Ectodermal cell (in vitro differentiated cells): Measurements from ENCODE around the gene RNF130.
"Not testable (repeated sequence)": the region's sequence is repeated elsewhere in the genome, so short reads cannot be mapped to it uniquely, and the experiment has no call there.

ENCODE experiments used
- H3K27ac ChIP-seq: 2 replicates; pipeline ENCODE4 v1.7.0; 2013; ENCODE audit warnings: mild to moderate bottlenecking, low read depth, low read length; ENCODE audit not compliant: insufficient read depth, poor library complexity, severe bottlenecking
- H3K27me3 ChIP-seq: 2 replicates; pipeline ENCODE4 v1.7.0; 2013; ENCODE audit warnings: mild to moderate bottlenecking, low read length; ENCODE audit not compliant: insufficient read depth, control insufficient read depth, poor library complexity, severe bottlenecking
- H3K36me3 ChIP-seq: one replicate; pipeline ENCODE4 v1.7.0; 2013; ENCODE audit warnings: low read length; ENCODE audit not compliant: control insufficient read depth, insufficient read depth
- H3K4me1 ChIP-seq: one replicate; pipeline ENCODE4 v1.7.0; 2013; ENCODE audit warnings: low read length; ENCODE audit not compliant: control insufficient read depth, insufficient read depth
- H3K4me3 ChIP-seq: 2 replicates; pipeline ENCODE4 v1.7.0; 2013; ENCODE audit warnings: low read depth, low read length, control low read depth; ENCODE audit not compliant: insufficient read depth
- H3K9me3 ChIP-seq: 2 replicates; pipeline ENCODE4 v1.7.0; 2013; ENCODE audit warnings: mild to moderate bottlenecking, low read length, moderate library complexity; ENCODE audit not compliant: control insufficient read depth
- WGBS, 2 experiments: methylation state at CpG; one replicate each; pipeline ENCODE4 v1.1.7; 2013; ENCODE audit warnings: missing lambda C conversion rate in 2 of 2; 5-methylcytosine and 5-hydroxymethylcytosine counted together

The RNF130 gene

DNA sequence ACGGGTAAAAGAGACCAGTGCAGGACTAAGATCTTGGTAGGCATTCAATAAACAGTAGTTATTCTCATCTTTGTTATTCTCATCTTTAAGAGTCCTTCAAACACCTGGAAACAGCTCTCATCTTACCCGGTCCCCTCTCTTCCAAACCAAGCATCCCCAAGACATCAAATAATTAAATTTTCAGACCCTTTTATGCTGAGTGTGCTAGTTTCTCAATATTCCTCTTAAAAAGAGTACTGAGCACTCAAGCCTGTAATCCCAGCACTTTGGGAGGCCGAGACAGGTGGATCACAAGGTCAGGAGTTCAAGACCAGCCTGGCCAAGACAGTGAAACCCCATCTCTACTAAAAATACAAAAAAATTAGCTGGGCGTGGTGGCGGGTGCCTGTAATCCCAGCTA, 112.4 kb downstream of the RNF130 start:
- not testable (repeated sequence) for H3K27me3 ChIP-seq, H3K27ac ChIP-seq, H3K9me3 ChIP-seq, H3K4me1 ChIP-seq, H3K4me3 ChIP-seq
- peaks cover 34% of the 10 kb centered on the region for H3K36me3 ChIP-seq
- WGBS, 2 experiments = 90 to 96% methylated on average over 5 of the region's 5 CpGs

DNA sequence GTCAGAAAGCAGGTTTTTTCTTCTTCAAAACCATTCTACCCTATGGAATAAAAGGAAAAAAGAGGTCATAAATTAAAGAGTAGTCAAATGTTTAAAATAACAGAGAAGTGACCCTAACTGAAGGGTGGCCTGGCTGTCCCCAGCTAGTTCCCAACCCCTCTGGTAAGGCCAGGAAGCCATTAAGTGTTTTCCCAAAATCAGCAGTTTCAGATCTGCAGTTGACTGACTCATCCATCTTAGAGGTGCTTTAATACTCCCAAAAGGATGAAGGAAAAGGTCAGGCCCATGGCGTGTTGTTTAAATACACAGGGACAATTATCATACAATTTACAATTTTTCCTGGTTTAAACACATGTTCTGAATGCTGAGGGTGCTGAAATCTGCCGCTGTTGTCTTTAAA, 115.9 kb downstream of the RNF130 start:
- Histone ChIP-seq H3K27me3 (no peaks in the 10 kb centered on the region), H3K4me3 (no peak overlapping the region), H3K4me1 (no peaks in the 10 kb centered on the region), H3K27ac (no peak overlapping the region), H3K36me3 (peaks cover 14% of the 10 kb centered on the region), H3K9me3 (no peaks in the 10 kb centered on the region)
- 91 to 100% methylated on average over 2 of the region's 2 CpGs for WGBS, 2 experiments

DNA sequence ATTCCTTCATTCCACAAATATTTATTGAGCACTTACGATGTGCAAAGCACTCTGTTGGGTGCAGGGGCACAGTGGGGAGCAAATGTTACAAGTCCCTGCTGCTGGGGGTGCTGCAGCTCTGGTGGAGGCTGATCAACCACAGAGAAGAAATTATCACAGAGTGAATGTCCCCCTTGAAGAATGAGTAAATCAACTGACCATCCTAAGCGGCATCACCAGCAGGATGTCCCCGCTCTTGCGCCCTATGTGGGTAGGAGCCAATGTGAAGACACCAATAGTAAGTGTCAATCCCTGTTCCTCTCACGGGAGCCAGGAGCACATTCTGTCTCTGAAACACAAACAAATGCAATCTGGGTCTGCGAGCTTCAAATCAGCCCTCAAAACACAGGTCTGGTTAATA, 116.5 kb downstream of the RNF130 start:
- WGBS, 2 experiments = 95 to 97% methylated on average over 6 of the region's 6 CpGs
- H3K4me3 ChIP-seq = no peak overlapping the region
- no peak overlapping the region for H3K27ac ChIP-seq
- no peaks in the 10 kb centered on the region for H3K4me1 ChIP-seq
- no peaks in the 10 kb centered on the region for H3K9me3 ChIP-seq
- peaks cover 14% of the 10 kb centered on the region for H3K36me3 ChIP-seq
- H3K27me3 ChIP-seq = no peaks in the 10 kb centered on the region

DNA sequence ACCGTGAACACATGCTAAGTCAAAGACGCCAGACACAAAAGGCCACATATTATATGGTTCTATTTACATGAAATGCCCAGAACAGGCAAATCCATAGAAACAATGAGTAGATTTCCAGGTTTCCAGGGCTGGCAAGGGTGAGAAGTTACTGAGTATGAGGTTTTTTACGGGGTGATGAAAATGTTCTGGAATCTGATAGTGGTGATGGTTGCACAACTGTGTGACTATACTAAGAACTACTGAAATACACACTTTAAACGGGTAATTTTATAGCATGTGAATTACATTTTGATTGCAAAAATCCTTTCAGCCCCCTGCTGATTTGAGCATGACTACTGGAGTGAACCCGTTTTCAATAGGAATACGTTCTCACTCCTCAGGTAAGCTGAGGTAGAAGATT, 117.1 kb downstream of the RNF130 start:
- no peaks in the 10 kb centered on the region for H3K9me3 ChIP-seq
- peaks cover 14% of the 10 kb centered on the region for H3K36me3 ChIP-seq
- H3K4me3 ChIP-seq = no peak overlapping the region
- no peaks in the 10 kb centered on the region for H3K4me1 ChIP-seq
- no peak overlapping the region for H3K27ac ChIP-seq
- 97 to 98% methylated on average over 6 of the region's 6 CpGs for WGBS, 2 experiments
- no peaks in the 10 kb centered on the region for H3K27me3 ChIP-seq

DNA sequence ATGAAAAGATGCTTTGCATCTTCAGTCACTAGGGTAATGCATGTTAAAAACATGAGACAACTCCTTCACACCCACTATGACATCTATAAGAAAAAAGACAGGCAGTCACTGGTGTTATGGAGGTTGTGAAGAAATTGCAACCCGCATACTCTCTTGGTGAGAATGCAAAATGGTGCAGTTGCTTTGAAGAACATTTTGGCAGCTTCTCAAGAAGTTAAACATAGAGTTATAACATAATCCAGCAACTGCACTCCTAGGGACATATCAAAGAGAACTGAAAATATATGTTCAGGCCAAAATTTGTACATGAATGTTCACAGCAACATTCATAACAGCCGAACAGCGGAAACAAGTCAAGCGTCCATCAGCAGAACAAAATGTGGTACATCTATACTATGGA, 117.6 kb downstream of the RNF130 start:
- H3K27ac ChIP-seq = no peak overlapping the region
- 98 to 99% methylated on average over 4 of the region's 4 CpGs for WGBS, 2 experiments
- peaks cover 14% of the 10 kb centered on the region for H3K36me3 ChIP-seq
- no peaks in the 10 kb centered on the region for H3K4me1 ChIP-seq
- H3K9me3 ChIP-seq = no peaks in the 10 kb centered on the region
- no peak overlapping the region for H3K4me3 ChIP-seq
- H3K27me3 ChIP-seq = no peaks in the 10 kb centered on the region

DNA sequence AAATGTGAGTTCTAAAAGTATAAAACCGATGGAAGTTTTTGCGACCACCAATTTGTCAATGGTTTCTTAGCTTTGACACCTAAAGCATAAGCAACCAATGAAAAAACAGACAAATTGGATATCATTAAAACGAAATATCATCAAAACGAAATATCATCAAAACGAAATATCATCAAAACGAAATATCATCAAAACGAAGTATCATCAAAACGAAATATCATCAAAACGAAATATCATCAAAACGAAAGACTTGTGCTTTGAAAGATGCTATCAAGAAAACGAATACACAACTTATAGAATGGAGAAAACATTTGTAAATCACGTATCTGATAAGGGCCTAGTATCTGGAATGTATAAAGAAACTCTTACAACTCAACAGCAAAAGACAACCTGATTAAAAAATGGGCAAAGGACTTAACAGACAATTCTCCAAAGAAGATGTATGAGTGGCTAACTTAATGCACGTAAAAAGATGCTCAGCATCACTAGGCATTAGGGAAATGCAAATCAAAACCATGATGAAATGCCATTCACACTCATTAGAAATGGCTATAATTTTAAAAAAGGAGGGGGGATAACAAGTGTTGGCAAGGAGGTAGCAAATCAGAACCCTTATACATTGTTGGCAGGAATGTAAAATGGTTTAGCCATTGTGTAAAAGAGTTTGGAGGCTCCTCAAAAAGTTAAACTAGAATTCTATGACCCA, 134.4 kb downstream of the RNF130 start:
- Histone ChIP-seq H3K27me3 (no peaks in the 10 kb centered on the region), H3K4me1 (no peaks in the 10 kb centered on the region), H3K27ac (no peak overlapping the region), H3K36me3 (no peaks in the 10 kb centered on the region), H3K9me3 (no peaks in the 10 kb centered on the region), H3K4me3 (no peak overlapping the region)
- 90 to 92% methylated on average over 11 to 13 of the region's 13 CpGs for WGBS, 2 experiments

DNA sequence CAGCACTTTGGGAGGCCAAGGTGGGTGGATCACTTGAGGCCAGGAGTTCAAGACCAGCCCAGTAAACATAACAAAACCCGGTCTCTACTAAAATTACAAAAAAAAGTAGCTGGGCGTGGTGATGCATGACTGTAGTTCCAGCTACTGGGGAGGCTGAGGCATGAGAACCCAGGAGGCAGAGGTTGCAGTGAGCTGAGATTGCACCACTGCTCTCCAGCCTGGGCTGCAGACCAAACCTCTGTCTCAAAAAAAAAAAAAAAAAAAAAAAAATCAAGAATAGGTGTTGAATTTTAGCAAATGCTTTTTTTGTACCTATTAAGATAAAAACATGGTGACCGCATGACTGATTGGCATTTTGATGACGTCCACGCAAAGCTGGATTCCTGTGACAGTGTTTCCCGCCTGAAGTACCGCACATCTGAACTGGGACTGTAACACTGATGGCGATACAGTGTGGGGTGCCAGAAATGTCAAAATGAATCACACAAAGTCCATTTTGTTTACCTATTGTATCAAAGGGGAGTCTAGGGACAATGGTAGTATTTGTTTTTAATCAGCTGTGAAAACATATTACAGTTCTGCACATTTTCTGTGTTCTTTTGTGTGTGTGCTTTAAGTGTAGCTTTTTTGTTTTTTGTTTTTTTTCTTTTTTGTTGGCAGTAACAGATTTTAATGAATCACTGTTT, 140.6 kb downstream of the RNF130 start:
- Histone ChIP-seq H3K4me1 (no peaks in the 10 kb centered on the region), H3K27me3 (no peaks in the 10 kb centered on the region), H3K27ac (no peak overlapping the region), H3K9me3 (no peaks in the 10 kb centered on the region), H3K36me3 (no peaks in the 10 kb centered on the region), H3K4me3 (no peak overlapping the region)
- 97% methylated on average over 8 of the region's 8 CpGs for WGBS, 2 experiments

DNA sequence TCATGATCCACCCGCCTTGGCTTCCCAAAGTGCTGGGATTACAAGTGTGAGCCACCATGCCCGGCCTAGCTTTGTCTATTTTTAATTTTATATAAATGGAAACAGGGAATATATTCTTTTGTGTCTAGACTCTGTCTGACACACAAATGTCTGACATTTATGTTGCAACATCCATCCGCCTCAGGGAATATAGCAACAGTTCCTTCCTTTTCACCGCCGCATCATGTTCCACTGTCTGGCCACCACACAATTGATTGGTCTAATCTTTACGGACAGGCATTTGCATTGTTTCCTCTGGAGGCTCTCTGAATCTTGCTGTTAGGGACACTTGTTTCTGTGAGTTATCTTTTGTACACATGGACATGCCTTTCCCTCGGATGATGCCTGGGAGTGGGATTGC, 143.7 kb downstream of the RNF130 start:
- Histone ChIP-seq H3K36me3 (no peaks in the 10 kb centered on the region), H3K27ac (no peak overlapping the region), H3K9me3 (no peaks in the 10 kb centered on the region), H3K4me1 (no peaks in the 10 kb centered on the region), H3K27me3 (no peaks in the 10 kb centered on the region), H3K4me3 (no peak overlapping the region)
- WGBS, 2 experiments = 94 to 96% methylated on average over 7 of the region's 7 CpGs

DNA sequence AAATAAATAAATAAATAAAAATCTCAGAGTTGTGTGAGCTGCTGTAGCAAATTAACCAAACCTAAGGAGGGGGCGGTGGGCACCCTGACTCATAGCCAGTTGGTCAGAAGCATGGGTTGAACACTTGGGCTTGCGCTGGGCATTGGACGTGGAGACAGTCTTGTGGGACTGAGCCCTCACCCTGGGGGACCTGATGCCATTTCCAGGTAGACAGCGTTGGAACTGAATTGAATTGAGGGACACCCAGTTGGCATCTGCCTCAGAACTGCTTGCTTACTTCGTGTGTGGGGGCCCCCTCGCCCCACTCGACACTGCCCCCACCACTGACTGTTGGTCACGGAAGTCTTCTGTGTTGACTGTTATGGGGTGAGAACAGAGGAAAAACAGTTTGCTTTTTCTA, 144.9 kb downstream of the RNF130 start:
- Histone ChIP-seq H3K4me3 (no peak overlapping the region), H3K4me1 (no peaks in the 10 kb centered on the region), H3K27ac (no peak overlapping the region), H3K27me3 (no peaks in the 10 kb centered on the region), H3K36me3 (no peaks in the 10 kb centered on the region), H3K9me3 (no peaks in the 10 kb centered on the region)
- 93 to 95% methylated on average over 8 of the region's 8 CpGs for WGBS, 2 experiments

DNA sequence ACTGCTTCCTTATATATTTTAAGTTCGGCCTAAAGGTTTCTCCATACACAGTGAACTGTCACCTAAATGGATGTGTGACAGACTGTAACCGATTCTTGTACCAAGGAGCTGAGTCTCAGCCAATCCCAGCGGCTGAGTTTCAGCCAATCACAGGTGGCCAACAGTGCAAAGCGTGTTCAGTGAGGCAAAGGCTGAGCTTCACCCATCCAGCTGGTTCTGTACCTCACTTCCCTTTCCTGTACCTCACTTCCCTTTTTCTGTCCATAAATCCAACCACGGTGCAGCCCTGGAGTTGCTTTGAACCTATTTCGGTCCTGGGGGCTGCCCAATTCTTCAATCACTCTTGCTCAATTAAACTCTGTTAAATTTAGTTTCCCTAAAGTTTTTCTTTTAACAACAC, 148.1 kb downstream of the RNF130 start:
- H3K27ac ChIP-seq = no peak overlapping the region
- no peaks in the 10 kb centered on the region for H3K27me3 ChIP-seq
- no peak overlapping the region for H3K4me3 ChIP-seq
- H3K9me3 ChIP-seq = no peaks in the 10 kb centered on the region
- H3K36me3 ChIP-seq = no peaks in the 10 kb centered on the region
- 92 to 97% methylated on average over 6 of the region's 6 CpGs for WGBS, 2 experiments
- H3K4me1 ChIP-seq = no peaks in the 10 kb centered on the region
